ENCODE measurements around the gene C2orf78. TPM values are rescaled to one million over a fixed set of nuclear protein-coding genes. Genes with fewer than 3 reads are reported as not detected.
"Not testable (repeated sequence)": the region's sequence is repeated elsewhere in the genome, so short reads cannot be mapped to it uniquely, and the experiment has no call there.

The C2orf78 gene
- total RNA-seq = not detected in 2 replicates

GRCh38 chr2:73783883-73784282 is at the start of gene C2orf78:
TSS of gene C2orf78 (plus strand) at chr2:73784183. CDS start at chr2:73784310, 127 bp downstream.
- not testable (repeated sequence) for DNase-seq (ENCODE audit: low read depth, low spot score)

- DNase-seq (ENCODE audit: low read depth, low spot score) = no peak
These were observed 47.6 kb upstream of the C2orf78 start for GRCh38 chr2:73736378-73736777.

GRCh38 chr2:73736855-73737779 is 46.9 kb upstream of the C2orf78 start, which contains the start of gene TPRKB:
TSS of gene TPRKB (minus strand) at chr2:73737345. CDS start at chr2:73734569, 2,776 bp downstream.
- peak; percentile 94 for DNase-seq (ENCODE audit: low read depth, low spot score)

- DNase-seq (ENCODE audit: low read depth, low spot score) = no peak
These were observed 44.9 kb upstream of the C2orf78 start for GRCh38 chr2:73739101-73739500.

GRCh38 chr2:73740767-73741166 is 43.2 kb upstream of the C2orf78 start:
- no peak for DNase-seq (ENCODE audit: low read depth, low spot score)

GRCh38 chr2:73746015-73746876 is 37.7 kb upstream of the C2orf78 start:
- peak; percentile 88 for DNase-seq (ENCODE audit: low read depth, low spot score)

- DNase-seq (ENCODE audit: low read depth, low spot score) = no peak
These were observed 37.1 kb upstream of the C2orf78 start for GRCh38 chr2:73746877-73747208.

- DNase-seq (ENCODE audit: low read depth, low spot score) = no peak
These were observed 34.7 kb upstream of the C2orf78 start for GRCh38 chr2:73749314-73749713.

GRCh38 chr2:73754332-73754731 is 29.7 kb upstream of the C2orf78 start:
- not testable (repeated sequence) for DNase-seq (ENCODE audit: low read depth, low spot score)

GRCh38 chr2:73759285-73759764 is 24.7 kb upstream of the C2orf78 start:
- peak; percentile 64 for DNase-seq (ENCODE audit: low read depth, low spot score)

GRCh38 chr2:73759904-73760303 is 24.1 kb upstream of the C2orf78 start:
- DNase-seq (ENCODE audit: low read depth, low spot score) = no peak

- DNase-seq (ENCODE audit: low read depth, low spot score) = no peak
These were observed 21.4 kb upstream of the C2orf78 start for GRCh38 chr2:73762571-73762970.

GRCh38 chr2:73764945-73765344 is 19.0 kb upstream of the C2orf78 start:
- no peak for DNase-seq (ENCODE audit: low read depth, low spot score)

GRCh38 chr2:73766349-73766748 is 17.6 kb upstream of the C2orf78 start:
- no peak for DNase-seq (ENCODE audit: low read depth, low spot score)

GRCh38 chr2:73766994-73767393 is 17.0 kb upstream of the C2orf78 start:
- DNase-seq (ENCODE audit: low read depth, low spot score) = no peak

GRCh38 chr2:73770725-73771124 is 13.3 kb upstream of the C2orf78 start:
- no peak for DNase-seq (ENCODE audit: low read depth, low spot score)

GRCh38 chr2:73772819-73773218 is 11.2 kb upstream of the C2orf78 start:
- DNase-seq (ENCODE audit: low read depth, low spot score) = no peak

- no peak for DNase-seq (ENCODE audit: low read depth, low spot score)
These were observed 7.6 kb upstream of the C2orf78 start for GRCh38 chr2:73776381-73776780.

GRCh38 chr2:73776869-73777519 is 7.0 kb upstream of the C2orf78 start:
- no peak for DNase-seq (ENCODE audit: low read depth, low spot score)

- not testable (repeated sequence) for DNase-seq (ENCODE audit: low read depth, low spot score)
These were observed 5.0 kb upstream of the C2orf78 start for GRCh38 chr2:73778867-73779466.

Measured in pulmonary artery endothelial cell (primary cell).